ENCODE results near the gene UBXN4. TPM values are rescaled to one million over a fixed set of nuclear protein-coding genes. Genes with fewer than 3 reads are reported as not detected.

The UBXN4 gene
- 33.1 and 43.9 TPM in 2 replicates for total RNA-seq

DNA sequence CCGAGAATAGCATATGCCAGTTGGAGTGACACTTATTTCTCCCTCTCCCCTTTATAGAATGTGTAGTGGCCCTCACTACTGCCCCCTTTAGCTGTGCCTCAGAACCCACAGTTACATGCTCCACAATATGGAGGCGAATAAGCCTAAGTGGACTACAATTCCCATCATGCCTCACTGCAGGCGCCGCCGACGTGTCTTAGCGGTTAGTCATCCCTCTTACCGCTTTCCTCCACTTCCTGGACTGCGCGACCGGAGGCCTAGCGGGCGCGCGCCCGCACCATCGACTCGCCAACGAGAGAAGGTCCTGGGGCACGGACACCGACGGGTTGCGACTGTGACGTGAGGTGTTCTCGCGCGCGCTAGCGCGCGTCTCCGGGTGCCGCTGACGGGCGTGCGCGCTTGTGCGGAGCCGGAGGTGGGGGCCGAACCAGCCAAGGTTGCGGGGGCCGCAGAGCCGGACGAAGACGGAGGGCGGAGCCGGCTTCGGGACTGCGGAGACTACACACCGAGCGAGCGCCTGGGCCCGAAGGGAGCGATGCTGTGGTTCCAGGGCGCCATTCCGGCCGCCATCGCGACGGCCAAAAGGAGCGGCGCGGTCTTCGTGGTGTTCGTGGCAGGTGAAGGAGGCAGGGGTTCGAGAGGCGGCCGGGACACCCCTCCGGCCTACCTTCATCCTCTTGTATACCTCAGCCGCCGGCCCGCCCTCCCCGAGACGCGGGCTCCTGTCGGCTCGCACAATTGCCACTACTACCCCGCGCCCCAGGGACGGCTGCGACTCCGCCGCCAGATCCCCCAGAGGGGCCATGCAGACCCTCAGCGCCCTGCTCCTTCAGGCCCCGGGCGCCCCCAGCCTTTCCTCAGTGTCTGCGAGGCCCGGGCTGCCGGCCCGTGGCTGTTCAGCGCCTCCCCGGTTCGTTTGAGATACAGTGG, at the start of gene UBXN4:
UBXN4 (plus strand) TSS at position 461 of the 930 bp plus-strand sequence; CDS start at position 536, 75 bp downstream.

Other genes starting within 250 kb of the UBXN4 start
- gene ZRANB3, start 210.6 kb upstream of the UBXN4 start, total RNA-seq, result 9.3 and 9.4 TPM in 2 replicates
- gene R3HDM1, start 210.4 kb upstream of the UBXN4 start, total RNA-seq, result 18.5 and 20.3 TPM in 2 replicates
- gene LCT, start 95.3 kb downstream of the UBXN4 start, total RNA-seq, result not detected in 2 replicates
- 22.5 and 33.1 TPM in 2 replicates for gene MCM6, start 134.6 kb downstream of the UBXN4 start, total RNA-seq
- 71.8 and 81.7 TPM in 2 replicates for gene DARS1, start 243.8 kb downstream of the UBXN4 start, total RNA-seq